HEK293 (cell line): Measurements from ENCODE around the gene FXYD3.

Experiments used
- CTCF ChIA-PET: fragments of 350-600 bp; formaldehyde crosslinking; extraction: SDS; loops from one replicate; lab custom pipeline; 2021; ENCODE audit warnings: antibody characterized with exemption; lab: Yijun Ruan, JAX
- POLR2A ChIA-PET: fragments of 300-600 bp; formaldehyde crosslinking; extraction: SDS; loops from one replicate; lab custom pipeline; 2020; ENCODE audit warnings: antibody characterized with exemption, inconsistent platforms; lab: Yijun Ruan, JAX
- H3K27ac ChIP-seq: fragments of 200-500 bp; sonication (Bioruptor generic); 2 replicates; pipeline ENCODE4 v1.5.1; 2014; ENCODE audit warnings: low read depth, low read length, control low read depth, inconsistent platforms; ENCODE audit errors: extremely low read depth
- H3K36me3 ChIP-seq, 2 experiments: fragments of 200-500 bp in 1 of 2; sonication (Bioruptor generic) in 1 of 2; 1 replicate in 1 of 2; 2 replicates in 1 of 2; pipeline ENCODE4 v1.5.1; 2014 to 2017; ENCODE audit warnings: inconsistent platforms in 2 of 2, low read length in 2 of 2; ENCODE audit not compliant: control insufficient read depth in 2 of 2, insufficient read depth in 1 of 2
- H3K4me1 ChIP-seq: fragments of 200-500 bp; sonication (Bioruptor generic); 2 replicates; pipeline ENCODE4 v1.5.1; 2014; ENCODE audit warnings: mild to moderate bottlenecking, low read length, inconsistent platforms; ENCODE audit not compliant: control insufficient read depth, insufficient read depth
- H3K4me3 ChIP-seq: 2 replicates; pipeline ENCODE4 v1.5.1; 2011; ENCODE audit warnings: low read depth, mild to moderate bottlenecking, control low read depth, low read length, moderate library complexity
- H3K9me3 ChIP-seq: fragments of 200-500 bp; sonication (Bioruptor generic); 2 replicates; pipeline ENCODE4 v1.5.1; 2014; ENCODE audit warnings: low read depth, low read length, inconsistent platforms; ENCODE audit not compliant: control insufficient read depth, insufficient read depth
- HOXA7 ChIP-seq: sonication (generic); formaldehyde crosslinking; IDR thresholded peaks from 2 replicates; pipeline ENCODE4 v1.8.1; 2022; ENCODE audit warnings: missing genetic modification reagents, borderline replicate concordance
- SP2 ChIP-seq: fragments of 450-650 bp; formaldehyde crosslinking; IDR thresholded peaks from 2 replicates; pipeline ENCODE4 v1.5.1; 2016; ENCODE audit warnings: missing biosample characterization, missing genetic modification characterization
- SP3 ChIP-seq: fragments of 450-650 bp; formaldehyde crosslinking; IDR thresholded peaks from 2 replicates; pipeline ENCODE4 v1.5.1; 2016; ENCODE audit warnings: missing biosample characterization, missing genetic modification characterization
- ZBTB7A ChIP-seq: fragments of 450-650 bp; formaldehyde crosslinking; IDR thresholded peaks from 2 replicates; pipeline ENCODE4 v1.5.1; 2016; ENCODE audit warnings: low read depth, missing biosample characterization, missing genetic modification characterization
- ZBTB8A ChIP-seq: fragments of 450-650 bp; formaldehyde crosslinking; IDR thresholded peaks from 2 replicates; pipeline ENCODE4 v1.5.1; 2016; ENCODE audit warnings: missing biosample characterization, missing genetic modification characterization
- ZFP3 ChIP-seq: fragments of 450-650 bp; formaldehyde crosslinking; IDR thresholded peaks from 2 replicates; pipeline ENCODE4 v1.5.1; 2016; ENCODE audit warnings: low read depth, missing biosample characterization, missing genetic modification characterization
- ZNF140 ChIP-seq: fragments of 450-650 bp; formaldehyde crosslinking; IDR thresholded peaks from 2 replicates; pipeline ENCODE4 v1.5.1; 2016; ENCODE audit warnings: missing biosample characterization, missing genetic modification characterization
- ZNF174 ChIP-seq: fragments of 450-650 bp; formaldehyde crosslinking; IDR thresholded peaks from 2 replicates; pipeline ENCODE4 v1.5.0; 2017; ENCODE audit warnings: missing biosample characterization, mild to moderate bottlenecking, missing genetic modification characterization
- ZNF202 ChIP-seq: fragments of 450-650 bp; formaldehyde crosslinking; IDR thresholded peaks from 2 replicates; pipeline ENCODE4 v1.5.1; 2016; ENCODE audit warnings: missing biosample characterization, missing genetic modification characterization, borderline replicate concordance
- ZNF211 ChIP-seq: fragments of 450-650 bp; formaldehyde crosslinking; IDR thresholded peaks from 2 replicates; pipeline ENCODE4 v1.5.1; 2016; ENCODE audit warnings: low read depth, missing biosample characterization, missing genetic modification characterization
- ZNF324 ChIP-seq: fragments of 450-650 bp; formaldehyde crosslinking; IDR thresholded peaks from 2 replicates; pipeline ENCODE4 v1.5.1; 2016; ENCODE audit warnings: missing biosample characterization, missing genetic modification characterization
- ZNF558 ChIP-seq: fragments of 450-650 bp; formaldehyde crosslinking; IDR thresholded peaks from 2 replicates; pipeline ENCODE4 v1.5.1; 2016; ENCODE audit warnings: missing biosample characterization, missing genetic modification characterization
- ZNF561 ChIP-seq: fragments of 450-650 bp; IDR thresholded peaks from 2 replicates; pipeline ENCODE4 v1.5.1; 2018; ENCODE audit warnings: missing biosample characterization, missing genetic modification characterization, borderline replicate concordance
- ZNF660 ChIP-seq: fragments of 450-650 bp; IDR thresholded peaks from 2 replicates; pipeline ENCODE4 v1.5.1; 2018; ENCODE audit warnings: missing biosample characterization, mild to moderate bottlenecking, missing genetic modification characterization
- ZSCAN23 ChIP-seq: fragments of 450-650 bp; formaldehyde crosslinking; IDR thresholded peaks from 2 replicates; pipeline ENCODE4 v1.5.1; 2016; ENCODE audit warnings: missing biosample characterization, missing genetic modification characterization
- TF ChIP-seq, protein P1 (sequence below): fragments of 450-650 bp; formaldehyde crosslinking; conservative IDR thresholded peaks from 2 replicates; pipeline ENCODE4 v1.5.1; 2016; ENCODE audit warnings: low read depth, missing biosample characterization, missing genetic modification characterization
- TF ChIP-seq, protein P2 (sequence below): fragments of 450-650 bp; formaldehyde crosslinking; IDR thresholded peaks from 2 replicates; pipeline ENCODE4 v1.5.1; 2016; ENCODE audit warnings: missing biosample characterization, missing genetic modification characterization
- TF ChIP-seq, protein P3 (sequence below): fragments of 450-650 bp; formaldehyde crosslinking; IDR thresholded peaks from 2 replicates; pipeline ENCODE4 v1.5.1; 2017; ENCODE audit warnings: missing biosample characterization, missing genetic modification characterization
- TF ChIP-seq, protein P4 (sequence below): fragments of 450-650 bp; formaldehyde crosslinking; IDR thresholded peaks from 2 replicates; pipeline ENCODE4 v1.5.1; 2016; ENCODE audit warnings: missing biosample characterization, missing genetic modification characterization
- TF ChIP-seq, protein P5 (sequence below): fragments of 450-650 bp; formaldehyde crosslinking; optimal IDR thresholded peaks from 2 replicates; pipeline ENCODE3; 2016; ENCODE audit warnings: missing biosample characterization, mild to moderate bottlenecking, missing genetic modification characterization
- TF ChIP-seq, protein P6 (sequence below): fragments of 450-650 bp; formaldehyde crosslinking; IDR thresholded peaks from 2 replicates; pipeline ENCODE4 v1.5.1; 2016; ENCODE audit warnings: missing biosample characterization, missing genetic modification characterization
- TF ChIP-seq, protein P7 (sequence below): fragments of 450-650 bp; formaldehyde crosslinking; IDR thresholded peaks from 2 replicates; pipeline ENCODE4 v1.5.1; 2017; ENCODE audit warnings: missing biosample characterization, missing genetic modification characterization

FXYD3 gene

DNA sequence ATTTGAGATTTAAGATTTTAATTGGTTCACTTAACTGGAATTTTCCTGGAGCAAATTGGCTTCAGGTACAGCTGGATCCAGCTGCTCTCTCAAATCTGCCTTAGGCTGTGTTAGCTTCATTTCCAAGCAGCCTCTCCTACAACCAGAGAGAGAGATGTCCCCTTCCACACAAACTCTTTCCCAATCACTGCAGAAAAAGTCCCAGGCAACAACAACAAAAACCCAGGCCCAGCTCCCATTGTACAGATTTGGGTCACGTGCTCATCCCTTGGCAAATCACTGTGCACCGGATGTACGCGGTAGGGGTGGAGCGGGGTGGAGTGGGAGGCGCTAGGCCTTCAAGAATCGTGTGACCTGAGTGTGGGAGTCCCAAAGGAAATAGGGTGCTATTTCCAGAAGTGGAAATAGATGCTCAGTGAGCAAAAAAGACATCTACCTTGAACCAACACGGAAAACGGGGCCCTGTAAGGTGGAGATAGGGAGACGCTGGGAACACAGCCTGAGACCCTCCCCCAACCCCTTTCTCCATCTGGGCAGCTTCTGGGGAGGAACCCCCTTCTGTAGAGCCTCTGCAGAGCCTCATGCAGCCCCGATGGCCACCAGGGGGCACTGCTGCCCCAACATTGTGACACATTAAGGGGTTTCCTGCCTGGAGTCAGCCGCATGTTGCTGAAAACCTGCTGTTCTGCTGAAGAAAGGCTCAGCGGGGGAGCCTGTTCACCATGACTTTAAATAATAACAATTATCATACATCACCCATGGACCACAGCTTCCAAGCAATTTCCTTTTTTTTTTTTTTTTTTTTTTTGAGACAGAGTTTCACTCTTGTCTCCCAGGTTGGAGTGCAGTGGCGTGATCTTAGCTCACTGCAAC, 48.7 kb upstream of the FXYD3 start:
- Histone ChIP-seq H3K4me3 (no peak overlapping the region), H3K36me3 (no peaks in the 10 kb centered on the region), H3K4me1 (peaks cover 10% of the 10 kb centered on the region), H3K27ac (no peak overlapping the region), H3K9me3 (peaks cover 7% of the 10 kb centered on the region)
- ChIA-PET POLR2A (interaction anchor here (0.5 to 1.7 kb wide), 7 partner anchors 19 to 374 kb away, joined by 3 to 6 read pairs (median 4); no protein-coding TSS in a partner anchor), CTCF (interaction anchor here (0.5 to 5.1 kb wide), 81 partner anchors 11 to 1902 kb away, joined by 3 to 108 read pairs (median 4); partner anchors contain the start of genes FXYD1, FXYD3, FXYD5 and FXYD7)
- TF ChIP-seq HOXA7 (CRISPR knock-in tag): no peak
- TF ChIP-seq, protein P1, sequence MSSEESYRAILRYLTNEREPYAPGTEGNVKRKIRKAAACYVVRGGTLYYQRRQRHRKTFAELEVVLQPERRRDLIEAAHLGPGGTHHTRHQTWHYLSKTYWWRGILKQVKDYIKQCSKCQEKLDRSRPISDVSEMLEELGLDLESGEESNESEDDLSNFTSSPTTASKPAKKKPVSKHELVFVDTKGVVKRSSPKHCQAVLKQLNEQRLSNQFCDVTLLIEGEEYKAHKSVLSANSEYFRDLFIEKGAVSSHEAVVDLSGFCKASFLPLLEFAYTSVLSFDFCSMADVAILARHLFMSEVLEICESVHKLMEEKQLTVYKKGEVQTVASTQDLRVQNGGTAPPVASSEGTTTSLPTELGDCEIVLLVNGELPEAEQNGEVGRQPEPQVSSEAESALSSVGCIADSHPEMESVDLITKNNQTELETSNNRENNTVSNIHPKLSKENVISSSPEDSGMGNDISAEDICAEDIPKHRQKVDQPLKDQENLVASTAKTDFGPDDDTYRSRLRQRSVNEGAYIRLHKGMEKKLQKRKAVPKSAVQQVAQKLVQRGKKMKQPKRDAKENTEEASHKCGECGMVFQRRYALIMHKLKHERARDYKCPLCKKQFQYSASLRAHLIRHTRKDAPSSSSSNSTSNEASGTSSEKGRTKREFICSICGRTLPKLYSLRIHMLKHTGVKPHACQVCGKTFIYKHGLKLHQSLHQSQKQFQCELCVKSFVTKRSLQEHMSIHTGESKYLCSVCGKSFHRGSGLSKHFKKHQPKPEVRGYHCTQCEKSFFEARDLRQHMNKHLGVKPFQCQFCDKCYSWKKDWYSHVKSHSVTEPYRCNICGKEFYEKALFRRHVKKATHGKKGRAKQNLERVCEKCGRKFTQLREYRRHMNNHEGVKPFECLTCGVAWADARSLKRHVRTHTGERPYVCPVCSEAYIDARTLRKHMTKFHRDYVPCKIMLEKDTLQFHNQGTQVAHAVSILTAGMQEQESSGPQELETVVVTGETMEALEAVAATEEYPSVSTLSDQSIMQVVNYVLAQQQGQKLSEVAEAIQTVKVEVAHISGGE (tag by site-specific recombination): 0 out of 2 replicates have a peak, but pooled peaks have one; percentile 10
- TF ChIP-seq ZNF140 (tag by site-specific recombination): no peak
- no peak for TF ChIP-seq ZNF211 (tag by site-specific recombination)
- peak; percentile 48 for TF ChIP-seq ZBTB8A
- no peak for TF ChIP-seq ZNF202 (tag by site-specific recombination)
- TF ChIP-seq ZNF558 (tag by site-specific recombination): peak; percentile 59; the same call in 1 of the 2 replicates
- TF ChIP-seq ZFP3 (tag by site-specific recombination): no peak
- peak; percentile 98 for TF ChIP-seq ZNF561 (tag by site-specific recombination)
- TF ChIP-seq, protein P2, sequence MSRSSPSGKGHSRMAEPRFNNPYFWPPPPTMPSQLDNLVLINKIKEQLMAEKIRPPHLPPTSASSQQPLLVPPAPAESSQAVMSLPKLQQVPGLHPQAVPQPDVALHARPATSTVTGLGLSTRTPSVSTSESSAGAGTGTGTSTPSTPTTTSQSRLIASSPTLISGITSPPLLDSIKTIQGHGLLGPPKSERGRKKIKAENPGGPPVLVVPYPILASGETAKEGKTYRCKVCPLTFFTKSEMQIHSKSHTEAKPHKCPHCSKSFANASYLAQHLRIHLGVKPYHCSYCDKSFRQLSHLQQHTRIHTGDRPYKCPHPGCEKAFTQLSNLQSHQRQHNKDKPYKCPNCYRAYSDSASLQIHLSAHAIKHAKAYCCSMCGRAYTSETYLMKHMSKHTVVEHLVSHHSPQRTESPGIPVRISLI (tag by site-specific recombination): peak; percentile 87
- TF ChIP-seq ZNF660: peak; percentile 50; the same call in 1 of the 2 replicates
- peak; percentile 38; the same call in 1 of the 2 replicates for TF ChIP-seq ZNF324 (tag by site-specific recombination)
- TF ChIP-seq, protein P3, sequence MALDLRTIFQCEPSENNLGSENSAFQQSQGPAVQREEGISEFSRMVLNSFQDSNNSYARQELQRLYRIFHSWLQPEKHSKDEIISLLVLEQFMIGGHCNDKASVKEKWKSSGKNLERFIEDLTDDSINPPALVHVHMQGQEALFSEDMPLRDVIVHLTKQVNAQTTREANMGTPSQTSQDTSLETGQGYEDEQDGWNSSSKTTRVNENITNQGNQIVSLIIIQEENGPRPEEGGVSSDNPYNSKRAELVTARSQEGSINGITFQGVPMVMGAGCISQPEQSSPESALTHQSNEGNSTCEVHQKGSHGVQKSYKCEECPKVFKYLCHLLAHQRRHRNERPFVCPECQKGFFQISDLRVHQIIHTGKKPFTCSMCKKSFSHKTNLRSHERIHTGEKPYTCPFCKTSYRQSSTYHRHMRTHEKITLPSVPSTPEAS (tag by site-specific recombination): peak; percentile 11; the same call in 1 of the 2 replicates
- TF ChIP-seq ZSCAN23 (tag by site-specific recombination): no peak
- no peak for TF ChIP-seq ZNF174 (tag by site-specific recombination)
- no peak for TF ChIP-seq ZBTB7A
- TF ChIP-seq, protein P4, sequence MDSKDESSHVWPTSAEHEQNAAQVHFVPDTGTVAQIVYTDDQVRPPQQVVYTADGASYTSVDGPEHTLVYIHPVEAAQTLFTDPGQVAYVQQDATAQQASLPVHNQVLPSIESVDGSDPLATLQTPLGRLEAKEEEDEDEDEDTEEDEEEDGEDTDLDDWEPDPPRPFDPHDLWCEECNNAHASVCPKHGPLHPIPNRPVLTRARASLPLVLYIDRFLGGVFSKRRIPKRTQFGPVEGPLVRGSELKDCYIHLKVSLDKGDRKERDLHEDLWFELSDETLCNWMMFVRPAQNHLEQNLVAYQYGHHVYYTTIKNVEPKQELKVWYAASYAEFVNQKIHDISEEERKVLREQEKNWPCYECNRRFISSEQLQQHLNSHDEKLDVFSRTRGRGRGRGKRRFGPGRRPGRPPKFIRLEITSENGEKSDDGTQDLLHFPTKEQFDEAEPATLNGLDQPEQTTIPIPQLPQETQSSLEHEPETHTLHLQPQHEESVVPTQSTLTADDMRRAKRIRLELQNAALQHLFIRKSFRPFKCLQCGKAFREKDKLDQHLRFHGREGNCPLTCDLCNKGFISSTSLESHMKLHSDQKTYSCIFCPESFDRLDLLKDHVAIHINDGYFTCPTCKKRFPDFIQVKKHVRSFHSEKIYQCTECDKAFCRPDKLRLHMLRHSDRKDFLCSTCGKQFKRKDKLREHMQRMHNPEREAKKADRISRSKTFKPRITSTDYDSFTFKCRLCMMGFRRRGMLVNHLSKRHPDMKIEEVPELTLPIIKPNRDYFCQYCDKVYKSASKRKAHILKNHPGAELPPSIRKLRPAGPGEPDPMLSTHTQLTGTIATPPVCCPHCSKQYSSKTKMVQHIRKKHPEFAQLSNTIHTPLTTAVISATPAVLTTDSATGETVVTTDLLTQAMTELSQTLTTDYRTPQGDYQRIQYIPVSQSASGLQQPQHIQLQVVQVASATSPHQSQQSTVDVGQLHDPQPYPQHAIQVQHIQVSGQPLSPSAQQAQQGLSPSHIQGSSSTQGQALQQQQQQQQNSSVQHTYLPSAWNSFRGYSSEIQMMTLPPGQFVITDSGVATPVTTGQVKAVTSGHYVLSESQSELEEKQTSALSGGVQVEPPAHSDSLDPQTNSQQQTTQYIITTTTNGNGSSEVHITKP (tag by site-specific recombination): no peak; the same call in 1 of the 2 replicates
- TF ChIP-seq, protein P5, sequence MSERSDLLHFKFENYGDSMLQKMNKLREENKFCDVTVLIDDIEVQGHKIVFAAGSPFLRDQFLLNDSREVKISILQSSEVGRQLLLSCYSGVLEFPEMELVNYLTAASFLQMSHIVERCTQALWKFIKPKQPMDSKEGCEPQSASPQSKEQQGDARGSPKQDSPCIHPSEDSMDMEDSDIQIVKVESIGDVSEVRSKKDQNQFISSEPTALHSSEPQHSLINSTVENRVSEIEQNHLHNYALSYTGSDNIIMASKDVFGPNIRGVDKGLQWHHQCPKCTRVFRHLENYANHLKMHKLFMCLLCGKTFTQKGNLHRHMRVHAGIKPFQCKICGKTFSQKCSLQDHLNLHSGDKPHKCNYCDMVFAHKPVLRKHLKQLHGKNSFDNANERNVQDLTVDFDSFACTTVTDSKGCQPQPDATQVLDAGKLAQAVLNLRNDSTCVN (tag by site-specific recombination): no peak
- peak; percentile 68 for TF ChIP-seq SP3
- TF ChIP-seq, protein P6, sequence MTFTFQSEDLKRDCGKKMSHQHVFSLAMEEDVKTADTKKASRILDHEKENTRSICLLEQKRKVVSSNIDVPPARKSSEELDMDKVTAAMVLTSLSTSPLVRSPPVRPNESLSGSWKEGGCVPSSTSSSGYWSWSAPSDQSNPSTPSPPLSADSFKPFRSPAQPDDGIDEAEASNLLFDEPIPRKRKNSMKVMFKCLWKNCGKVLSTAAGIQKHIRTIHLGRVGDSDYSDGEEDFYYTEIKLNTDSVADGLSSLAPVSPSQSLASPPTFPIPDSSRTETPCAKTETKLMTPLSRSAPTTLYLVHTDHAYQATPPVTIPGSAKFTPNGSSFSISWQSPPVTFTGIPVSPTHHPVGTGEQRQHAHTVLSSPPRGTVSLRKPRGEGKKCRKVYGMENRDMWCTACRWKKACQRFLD: no peak
- TF ChIP-seq, protein P7, sequence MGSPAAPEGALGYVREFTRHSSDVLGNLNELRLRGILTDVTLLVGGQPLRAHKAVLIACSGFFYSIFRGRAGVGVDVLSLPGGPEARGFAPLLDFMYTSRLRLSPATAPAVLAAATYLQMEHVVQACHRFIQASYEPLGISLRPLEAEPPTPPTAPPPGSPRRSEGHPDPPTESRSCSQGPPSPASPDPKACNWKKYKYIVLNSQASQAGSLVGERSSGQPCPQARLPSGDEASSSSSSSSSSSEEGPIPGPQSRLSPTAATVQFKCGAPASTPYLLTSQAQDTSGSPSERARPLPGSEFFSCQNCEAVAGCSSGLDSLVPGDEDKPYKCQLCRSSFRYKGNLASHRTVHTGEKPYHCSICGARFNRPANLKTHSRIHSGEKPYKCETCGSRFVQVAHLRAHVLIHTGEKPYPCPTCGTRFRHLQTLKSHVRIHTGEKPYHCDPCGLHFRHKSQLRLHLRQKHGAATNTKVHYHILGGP (tag by site-specific recombination): no peak
- peak; percentile 53 for TF ChIP-seq SP2 (tag by site-specific recombination)
